Common myeloid progenitor, CD34-positive (primary cell): ENCODE data around the gene GIGYF1.
"Not testable (repeated sequence)": the region's sequence is repeated elsewhere in the genome, so short reads cannot be mapped to it uniquely, and the experiment has no call there.

Experiments
- CTCF ChIA-PET: fragments of 350-600 bp; sonication (Branson Sonifier 250); formaldehyde crosslinking; loops from one replicate; lab custom pipeline; 2021; ENCODE audit warnings: antibody characterized with exemption; lab: Charles Lee
- POLR2A ChIA-PET: fragments of 350-600 bp; sonication (Branson Sonifier 250); formaldehyde crosslinking; loops from one replicate; lab custom pipeline; 2021; ENCODE audit warnings: antibody characterized with exemption; lab: Charles Lee
- DNase-seq, 3 donors: peaks; one replicate each; pipeline versions ENCODE4 v3.0.0 to v3.0.0-alpha.2; 2013
- H3K27ac ChIP-seq, 2 experiments: 1 replicate in 1 of 2; 2 replicates in 1 of 2; pipeline ENCODE4 v1.7.0; 2013; ENCODE audit warnings: inconsistent platforms in 2 of 2, low read length in 2 of 2, mild to moderate bottlenecking in 2 of 2, low read depth in 1 of 2, moderate library complexity in 1 of 2; ENCODE audit not compliant: severe bottlenecking in 2 of 2, insufficient read depth in 1 of 2, poor library complexity in 1 of 2
- H3K27me3 ChIP-seq, 5 experiments: replicated peaks in 2 of 5; 1 replicate in 3 of 5; 2 replicates in 2 of 5; pipeline versions ENCODE4 v1.6.1 to v1.7.0; 2013; ENCODE audit warnings: low read length in 4 of 5, mild to moderate bottlenecking in 2 of 5, moderate library complexity in 2 of 5, inconsistent platforms in 1 of 5; ENCODE audit not compliant: insufficient read depth in 5 of 5, control insufficient read depth in 4 of 5
- H3K36me3 ChIP-seq, 4 experiments: 1 replicate in 2 of 4; 2 replicates in 2 of 4; pipeline versions ENCODE4 v1.6.1 to v1.7.0; 2013; ENCODE audit warnings: low read length in 3 of 4, control low read depth in 1 of 4, mild to moderate bottlenecking in 1 of 4; ENCODE audit not compliant: control insufficient read depth in 4 of 4, insufficient read depth in 4 of 4
- H3K4me1 ChIP-seq, 4 experiments: 1 replicate in 3 of 4; 2 replicates in 1 of 4; pipeline versions ENCODE4 v1.6.1 to v1.7.1; 2013; ENCODE audit warnings: low read length in 3 of 4, mild to moderate bottlenecking in 3 of 4, control low read depth in 1 of 4, inconsistent platforms in 1 of 4, moderate library complexity in 1 of 4; ENCODE audit not compliant: control insufficient read depth in 4 of 4, insufficient read depth in 4 of 4; ENCODE audit errors: control extremely low read depth in 1 of 4
- H3K4me3 ChIP-seq, 7 experiments: 1 replicate in 4 of 7; 2 replicates in 3 of 7; pipeline versions ENCODE4 v1.5.1 to v1.7.0; 2013; ENCODE audit warnings: mild to moderate bottlenecking in 7 of 7, low read length in 6 of 7, moderate library complexity in 6 of 7, inconsistent platforms in 2 of 7, low read depth in 2 of 7, control low read depth in 1 of 7; ENCODE audit not compliant: insufficient read depth in 4 of 7, control insufficient read depth in 1 of 7; ENCODE audit errors: extremely low read depth in 1 of 7
- H3K9me3 ChIP-seq, 5 experiments: 1 replicate in 4 of 5; 2 replicates in 1 of 5; pipeline versions ENCODE4 v1.6.1 to v1.7.1; 2013; ENCODE audit warnings: low read length in 4 of 5, mild to moderate bottlenecking in 2 of 5, inconsistent platforms in 1 of 5, low read depth in 1 of 5, moderate library complexity in 1 of 5; ENCODE audit not compliant: control insufficient read depth in 4 of 5, insufficient read depth in 2 of 5; ENCODE audit errors: control extremely low read depth in 1 of 5
- WGBS: methylation state at CpG from one replicate; pipeline ENCODE4 v1.1.5; 2013; ENCODE audit not compliant: insufficient coverage; 5-methylcytosine and 5-hydroxymethylcytosine counted together

GIGYF1 gene

DNA sequence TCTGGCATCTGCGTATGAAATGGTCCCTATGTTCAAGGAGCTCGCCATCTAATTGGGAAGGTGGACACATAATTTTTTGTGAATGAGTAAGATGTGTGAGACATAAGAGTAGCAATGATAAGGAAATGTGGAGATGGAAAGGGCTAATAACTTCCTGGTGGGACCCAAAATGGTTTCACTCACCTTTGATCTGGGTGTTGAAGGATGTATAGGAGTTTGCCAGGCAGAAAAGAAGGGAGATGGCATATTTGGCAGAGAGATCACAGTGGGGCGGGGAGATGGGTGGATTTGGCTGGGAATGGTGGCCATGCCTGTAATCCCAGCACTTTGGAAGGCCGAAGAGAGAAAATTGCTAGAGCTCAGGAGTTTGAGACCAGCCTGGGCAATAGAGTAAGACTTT, 16.4 kb upstream of the GIGYF1 start:
- ChIA-PET CTCF (interaction anchor here (1.1 to 2.5 kb wide), 3 partner anchors 15 to 140 kb away, joined by 3 to 11 read pairs (median 3); no protein-coding TSS in a partner anchor), POLR2A (no interaction called here)
- 50% methylated on average over 2 of the region's 4 CpGs for WGBS
- Histone ChIP-seq H3K4me3 (no peak overlapping the region), H3K9me3 (no peaks in the 10 kb centered on the region), H3K27me3 (no peaks in the 10 kb centered on the region), H3K36me3 (peaks cover 0 to 11% (median 1%) of the 10 kb centered on the region in 4 experiments), H3K4me1 (peaks cover 0 to 15% (median 11%) of the 10 kb centered on the region in 4 experiments), H3K27ac (no peak overlapping the region)
- DNase-seq: no peak

DNA sequence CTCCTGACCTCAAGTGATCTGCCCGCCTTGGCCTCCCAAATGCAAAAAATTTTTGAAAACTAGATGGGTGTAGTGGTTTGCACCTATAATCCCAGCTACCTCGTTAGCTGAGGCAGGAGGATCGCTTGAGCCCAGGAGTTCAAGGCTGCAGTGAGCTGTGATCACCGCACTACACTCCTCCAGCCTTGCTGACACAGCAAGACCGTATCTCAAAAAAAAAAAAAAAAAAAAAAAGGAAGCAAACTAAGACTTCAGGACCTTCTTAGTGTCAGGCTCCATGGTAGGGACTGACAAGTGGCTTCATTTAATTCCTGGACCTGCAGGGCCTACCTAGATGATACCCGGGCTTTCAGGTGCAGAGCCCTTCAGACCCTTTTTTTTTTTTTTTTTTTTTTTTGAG, 14.3 kb upstream of the GIGYF1 start:
- H3K4me3 ChIP-seq: no peak overlapping the region
- CTCF ChIA-PET: interaction anchor here (0.6 to 8.6 kb wide), 6 partner anchors 8 to 413 kb away, joined by 3 to 79 read pairs (median 3); partner anchors contain the start of genes EPO and SLC12A9
- no peak overlapping the region for H3K27ac ChIP-seq
- no peak for DNase-seq
- WGBS: 91% methylated on average over 6 of the region's 6 CpGs
- POLR2A ChIA-PET: no interaction called here
- peaks cover 0 to 23% (median 19%) of the 10 kb centered on the region in 4 experiments for H3K4me1 ChIP-seq
- no peaks in the 10 kb centered on the region for H3K9me3 ChIP-seq
- no peaks in the 10 kb centered on the region for H3K27me3 ChIP-seq
- peaks cover 0 to 11% (median 1%) of the 10 kb centered on the region in 4 experiments for H3K36me3 ChIP-seq

DNA sequence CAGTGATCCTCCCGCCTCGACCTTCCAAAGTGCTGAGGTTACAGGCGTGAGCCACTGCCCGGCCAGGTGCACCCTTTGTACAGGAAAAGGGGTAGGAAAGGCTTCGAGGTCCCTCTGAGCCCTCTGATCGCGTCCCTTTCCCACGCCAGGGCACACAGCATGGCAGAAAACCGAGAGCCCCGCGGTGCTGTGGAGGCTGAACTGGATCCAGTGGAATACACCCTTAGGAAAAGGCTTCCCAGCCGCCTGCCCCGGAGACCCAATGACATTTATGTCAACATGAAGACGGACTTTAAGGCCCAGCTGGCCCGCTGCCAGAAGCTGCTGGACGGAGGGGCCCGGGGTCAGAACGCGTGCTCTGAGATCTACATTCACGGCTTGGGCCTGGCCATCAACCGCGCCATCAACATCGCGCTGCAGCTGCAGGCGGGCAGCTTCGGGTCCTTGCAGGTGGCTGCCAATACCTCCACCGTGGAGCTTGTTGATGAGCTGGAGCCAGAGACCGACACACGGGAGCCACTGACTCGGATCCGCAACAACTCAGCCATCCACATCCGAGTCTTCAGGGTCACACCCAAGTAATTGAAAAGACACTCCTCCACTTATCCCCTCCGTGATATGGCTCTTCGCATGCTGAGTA, 12.7 kb upstream of the GIGYF1 start:
- 64% methylated on average over 32 of the region's 34 CpGs for WGBS
- ChIA-PET CTCF (interaction anchor here (0.6 to 8.6 kb wide), 9 partner anchors 11 to 238 kb away, joined by 3 to 79 read pairs (median 11); partner anchors contain the start of genes SLC12A9 and ZAN), POLR2A (no interaction called here)
- peaks cover 0 to 23% (median 19%) of the 10 kb centered on the region in 4 experiments for H3K4me1 ChIP-seq
- H3K27me3 ChIP-seq: no peaks in the 10 kb centered on the region
- peak overlapping the region; percentile 33 to 87 for H3K27ac ChIP-seq
- DNase-seq: no peak
- no peaks in the 10 kb centered on the region for H3K9me3 ChIP-seq
- H3K36me3 ChIP-seq: peaks cover 0 to 11% (median 1%) of the 10 kb centered on the region in 4 experiments
- peak overlapping the region in 6 of 7 experiments; percentile 62 to 97 (median 89) for H3K4me3 ChIP-seq

DNA sequence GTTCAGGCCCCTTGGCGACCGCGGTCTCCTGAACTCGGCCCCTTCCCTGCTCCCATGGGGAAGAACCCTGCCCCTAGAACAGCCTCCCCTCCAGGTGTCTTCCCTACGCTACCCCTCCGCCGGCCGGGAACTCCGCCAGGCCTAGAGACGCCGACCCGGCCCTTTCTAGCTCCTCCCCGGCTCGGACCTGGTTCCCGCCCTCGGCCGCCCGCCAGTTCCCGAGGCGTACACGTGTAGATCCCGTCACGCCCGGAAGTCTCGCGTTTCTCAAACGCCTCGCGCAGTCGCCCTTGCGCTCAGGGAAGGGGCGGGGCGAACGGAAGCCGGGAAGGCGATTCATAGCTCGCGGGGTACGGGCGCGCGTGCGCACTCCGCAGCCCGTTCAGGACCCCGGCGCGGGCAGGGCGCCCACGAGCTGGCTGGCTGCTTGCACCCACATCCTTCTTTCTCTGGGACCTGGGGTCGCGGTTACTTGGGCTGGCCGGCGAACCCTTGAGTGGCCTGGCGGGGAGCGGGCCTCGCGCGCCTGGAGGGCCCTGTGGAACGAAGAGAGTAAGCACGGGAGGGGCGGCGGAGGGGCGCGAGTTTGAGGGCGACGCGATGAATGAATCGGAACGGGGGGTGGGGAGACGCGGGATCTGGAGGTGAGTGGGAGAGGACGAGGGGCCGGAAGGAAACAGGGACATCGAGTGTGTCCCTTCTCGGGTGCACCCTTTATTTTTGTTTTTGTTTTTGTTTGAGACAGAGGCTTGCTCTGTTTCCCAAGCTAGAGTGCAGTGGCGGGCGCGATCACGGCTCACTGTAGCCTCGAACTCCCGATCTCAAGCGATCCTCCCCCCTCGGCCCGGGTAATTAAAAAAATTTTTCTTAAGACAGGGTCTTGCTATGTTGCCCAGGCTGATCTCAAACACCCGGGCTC, 12.0 kb upstream of the GIGYF1 start, which contains the start of gene POP7:
Gene POP7, plus strand, starts transcription at position 369 of the 919 bp plus-strand sequence. CDS start 710 bp downstream, outside the sequence.
- POLR2A ChIA-PET: interaction anchor here (0.6 to 1.4 kb wide), 5 partner anchors 93 to 312 kb away, joined by 3 to 6 read pairs (median 3); partner anchors contain the start of genes FBXO24, LRCH4 and SLC12A9
- Histone ChIP-seq H3K4me1 (peaks cover 0 to 23% (median 19%) of the 10 kb centered on the region in 4 experiments), H3K4me3 (peak within 1 kb of the TSS; percentile 62 to 97 (median 89)), H3K27me3 (no peaks in the 10 kb centered on the region), H3K27ac (peak within 1 kb of the TSS; percentile 64 to 87), H3K36me3 (peaks cover 0 to 11% (median 1%) of the 10 kb centered on the region in 4 experiments), H3K9me3 (no peaks in the 10 kb centered on the region)
- peak; percentile 98 to 99 (median 98) for DNase-seq
- WGBS: under 1% methylated on average over 80 of the region's 86 CpGs
- CTCF ChIA-PET: interaction anchor here (0.7 to 8.6 kb wide), 30 partner anchors 8 to 257 kb away, joined by 3 to 79 read pairs (median 4); partner anchors contain the start of genes EPHB4, EPO, SLC12A9 and ZAN

DNA sequence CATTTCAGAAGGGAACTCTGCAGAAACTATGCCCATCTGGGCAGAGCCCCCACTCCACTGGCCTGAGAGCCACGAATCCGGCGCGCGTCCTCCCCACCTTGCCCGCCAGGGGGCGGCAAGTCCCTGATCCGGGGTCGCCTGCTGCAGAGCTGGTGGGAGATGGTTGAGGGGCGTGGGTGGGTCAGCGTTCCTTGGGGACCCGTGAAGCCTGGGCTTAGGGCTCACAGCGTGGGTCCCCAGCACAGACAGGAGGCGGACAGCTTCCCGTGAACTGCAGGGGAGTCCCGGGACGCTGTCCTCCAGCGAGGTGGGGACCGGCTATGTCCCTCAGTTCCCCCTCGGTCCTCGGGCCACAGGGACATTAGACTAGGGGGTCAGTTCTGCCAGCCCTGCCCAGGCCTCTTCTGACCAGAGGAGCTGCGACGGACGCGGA, 11.3 kb upstream of the GIGYF1 start:
- peaks cover 0 to 11% (median 1%) of the 10 kb centered on the region in 4 experiments for H3K36me3 ChIP-seq
- POLR2A ChIA-PET: interaction anchor here (0.8 to 1.4 kb wide), 3 partner anchors 94 to 147 kb away, joined by 3 to 6 read pairs (median 3); partner anchors contain the start of gene SLC12A9
- no peaks in the 10 kb centered on the region for H3K9me3 ChIP-seq
- no peaks in the 10 kb centered on the region for H3K27me3 ChIP-seq
- CTCF ChIA-PET: interaction anchor here (0.7 to 8.6 kb wide), 29 partner anchors 9 to 256 kb away, joined by 3 to 79 read pairs (median 4); partner anchors contain the start of genes EPHB4, EPO, SLC12A9 and ZAN
- H3K4me3 ChIP-seq: peak overlapping the region; percentile 62 to 97 (median 89)
- WGBS: 0% methylated on average over 19 of the region's 25 CpGs
- peak overlapping the region; percentile 64 to 87 for H3K27ac ChIP-seq
- peak; percentile 64 to 81 (median 81) for DNase-seq
- H3K4me1 ChIP-seq: peaks cover 0 to 23% (median 19%) of the 10 kb centered on the region in 4 experiments

DNA sequence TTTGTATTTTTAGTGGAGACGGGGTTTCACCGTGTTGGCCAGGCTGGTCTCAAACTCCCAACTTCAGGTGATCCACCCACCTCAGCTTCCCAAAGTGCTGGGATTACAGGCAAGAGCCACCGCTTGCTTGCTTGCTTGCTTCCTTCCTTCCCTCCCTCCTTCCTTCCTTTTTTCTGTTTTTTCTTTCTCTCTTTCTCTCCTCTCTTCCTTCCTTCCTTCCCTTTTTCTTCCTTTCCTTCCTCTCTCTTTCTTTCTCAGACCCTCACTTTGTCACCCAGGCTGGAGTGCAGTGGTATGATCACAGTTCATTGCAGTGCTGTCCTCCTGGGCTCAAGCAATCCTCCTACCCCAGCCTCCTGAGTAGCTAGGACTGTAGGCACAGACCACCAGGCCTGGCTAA, 7.0 kb upstream of the GIGYF1 start:
- H3K9me3 ChIP-seq, H3K27me3 ChIP-seq, DNase-seq, H3K36me3 ChIP-seq, H3K27ac ChIP-seq, H3K4me3 ChIP-seq: not testable (repeated sequence)
- CTCF ChIA-PET: interaction anchor here (1.1 to 8.6 kb wide), 4 partner anchors 24 to 149 kb away, joined by 3 to 79 read pairs (median 5); partner anchors contain the start of genes FBXO24, LRCH4 and SLC12A9
- 56% methylated on average over 3 of the region's 3 CpGs for WGBS
- POLR2A ChIA-PET: interaction anchor here (0.6 kb wide), 1 partner anchor 16 kb away, joined by 4 read pairs; no protein-coding TSS in a partner anchor
- H3K4me1 ChIP-seq: peaks cover 0 to 11% (median 10%) of the 10 kb centered on the region in 4 experiments
